HCT116 (cell line): ENCODE results near the gene GFAP.

Experiments
- ATF3 ChIP-seq: IDR thresholded peaks from 2 replicates; pipeline ENCODE4 v1.6.1; 2012
- EZH2 ChIP-seq: fragments of 200-600 bp; sonication (generic); IDR thresholded peaks from 2 replicates; pipeline ENCODE4 v1.6.1; 2017; ENCODE audit warnings: antibody characterized with exemption, mixed run types
- POLR2A ChIP-seq: IDR thresholded peaks from 2 replicates; pipeline ENCODE4 v1.7.0; 2011; ENCODE audit warnings: borderline replicate concordance; ENCODE audit not compliant: insufficient read depth, insufficient read length; ENCODE audit errors: extremely low read depth
- POLR2AphosphoS5 ChIP-seq: IDR thresholded peaks from 2 replicates; pipeline ENCODE4 v1.6.1; 2011; ENCODE audit warnings: mild to moderate bottlenecking, low read depth, low read length, moderate library complexity
- RAD21 ChIP-seq: IDR thresholded peaks from 2 replicates; pipeline ENCODE4 v1.6.1; 2012; ENCODE audit warnings: low read depth, mild to moderate bottlenecking
- REST ChIP-seq: IDR thresholded peaks from 2 replicates; pipeline ENCODE4 v1.6.1; 2012; ENCODE audit warnings: low read depth
- SIN3A ChIP-seq: IDR thresholded peaks from 2 replicates; pipeline ENCODE4 v1.6.1; 2012; ENCODE audit warnings: low read depth
- SP1 ChIP-seq: IDR thresholded peaks from 2 replicates; pipeline ENCODE4 v1.6.1; 2012; ENCODE audit warnings: low read depth
- TCF7L2 ChIP-seq: IDR thresholded peaks from 2 replicates; pipeline ENCODE4 v1.7.0; 2011; ENCODE audit warnings: borderline replicate concordance, inconsistent platforms; ENCODE audit not compliant: insufficient read depth, insufficient read length; ENCODE audit errors: extremely low read depth
- YY1 ChIP-seq: IDR thresholded peaks from 2 replicates; pipeline ENCODE4 v1.6.1; 2011; ENCODE audit warnings: low read length, low read depth, moderate library complexity, mild to moderate bottlenecking; ENCODE audit not compliant: insufficient replicate concordance; ENCODE audit errors: extremely low read depth
- ZBTB33 ChIP-seq: IDR thresholded peaks from 2 replicates; pipeline ENCODE4 v1.6.1; 2011; ENCODE audit warnings: mild to moderate bottlenecking, low read length, moderate library complexity; ENCODE audit not compliant: insufficient replicate concordance; ENCODE audit errors: extremely low read depth
- ZFX ChIP-seq: fragments of 450-650 bp; IDR thresholded peaks from 2 replicates; pipeline ENCODE4 v1.6.1; 2017
- TF ChIP-seq, protein P1 (sequence below), 3 experiments: fragments of 200-600 bp in 1 of 3; sonication (generic) in 1 of 3; IDR thresholded peaks in 2 of 3; conservative IDR thresholded peaks in 1 of 3; 2 replicates each; pipeline ENCODE4 v1.5.1; 2012 to 2017; ENCODE audit warnings: low read depth in 2 of 3, low read length in 2 of 3, antibody characterized with exemption in 1 of 3, borderline replicate concordance in 1 of 3, control low read depth in 1 of 3, mild to moderate bottlenecking in 1 of 3, mixed read lengths in 1 of 3, mixed run types in 1 of 3, moderate library complexity in 1 of 3; ENCODE audit not compliant: insufficient read depth in 1 of 3

DNA sequence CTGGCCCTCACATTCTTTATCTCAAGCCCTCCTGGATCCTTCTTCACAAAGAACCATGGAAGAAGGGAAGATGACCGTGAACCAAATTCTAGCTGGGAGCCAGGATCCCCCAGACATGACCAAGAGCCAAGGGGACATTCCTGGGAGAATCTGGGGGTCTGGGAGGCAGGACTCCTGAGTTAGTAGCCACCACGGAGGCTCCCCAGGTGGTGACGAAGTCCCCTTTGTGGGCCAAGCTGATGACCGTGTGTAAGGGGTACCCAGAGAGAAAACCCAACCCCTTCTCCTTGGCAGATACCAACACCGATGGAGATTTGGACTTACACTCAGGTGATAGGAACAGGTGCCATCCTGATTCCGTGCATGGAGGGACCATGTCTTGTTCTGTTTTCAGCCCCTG is 6.8 kb upstream of the GFAP start:
- TF ChIP-seq RAD21 (no peak), ATF3 (no peak), YY1 (no peak), POLR2A (no peak), ZFX (no peak), ZBTB33 (no peak), REST (no peak), EZH2 (no peak), POLR2AphosphoS5 (no peak), TCF7L2 (no peak), SP1 (no peak), SIN3A (no peak)
- TF ChIP-seq, protein P1, sequence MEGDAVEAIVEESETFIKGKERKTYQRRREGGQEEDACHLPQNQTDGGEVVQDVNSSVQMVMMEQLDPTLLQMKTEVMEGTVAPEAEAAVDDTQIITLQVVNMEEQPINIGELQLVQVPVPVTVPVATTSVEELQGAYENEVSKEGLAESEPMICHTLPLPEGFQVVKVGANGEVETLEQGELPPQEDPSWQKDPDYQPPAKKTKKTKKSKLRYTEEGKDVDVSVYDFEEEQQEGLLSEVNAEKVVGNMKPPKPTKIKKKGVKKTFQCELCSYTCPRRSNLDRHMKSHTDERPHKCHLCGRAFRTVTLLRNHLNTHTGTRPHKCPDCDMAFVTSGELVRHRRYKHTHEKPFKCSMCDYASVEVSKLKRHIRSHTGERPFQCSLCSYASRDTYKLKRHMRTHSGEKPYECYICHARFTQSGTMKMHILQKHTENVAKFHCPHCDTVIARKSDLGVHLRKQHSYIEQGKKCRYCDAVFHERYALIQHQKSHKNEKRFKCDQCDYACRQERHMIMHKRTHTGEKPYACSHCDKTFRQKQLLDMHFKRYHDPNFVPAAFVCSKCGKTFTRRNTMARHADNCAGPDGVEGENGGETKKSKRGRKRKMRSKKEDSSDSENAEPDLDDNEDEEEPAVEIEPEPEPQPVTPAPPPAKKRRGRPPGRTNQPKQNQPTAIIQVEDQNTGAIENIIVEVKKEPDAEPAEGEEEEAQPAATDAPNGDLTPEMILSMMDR (IDR thresholded peaks at IDR 0.05 in 2 of 3, conservative IDR thresholded peaks at IDR 0.05 in 1 of 3; ENCODE audit: borderline replicate concordance in 1 of 3, insufficient read depth in 1 of 3, low read depth in 2 of 3, low read length in 2 of 3), result no peak
